ENCODE results near the gene OAF.

Gene OAF

DNA sequence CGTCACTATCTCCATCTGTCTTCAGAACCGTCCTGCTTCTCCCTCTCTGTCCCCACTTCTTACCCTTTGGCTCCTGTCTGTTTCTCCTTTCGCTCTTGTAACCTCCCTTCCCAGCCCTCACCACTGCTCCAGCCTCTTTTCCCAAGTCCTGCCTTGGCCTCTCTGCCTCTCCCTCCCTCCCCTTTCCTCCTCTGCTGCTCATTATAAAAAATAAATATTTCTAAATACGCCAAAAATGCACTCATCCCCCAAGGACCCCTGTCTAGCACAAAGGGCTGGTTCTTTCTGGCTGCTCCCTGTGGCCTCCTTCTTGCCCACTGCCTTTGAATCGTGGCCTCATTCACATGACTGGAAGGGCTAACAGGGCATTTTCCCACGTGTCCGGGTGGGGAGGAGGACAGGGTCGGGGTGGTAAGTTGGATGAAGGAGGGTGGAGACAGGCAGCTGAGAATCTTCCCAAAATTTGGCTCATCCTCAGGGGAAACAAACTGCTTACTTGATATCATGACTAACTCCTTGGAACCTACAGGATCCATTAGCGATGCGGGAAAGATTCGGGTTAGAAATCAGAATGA lies 26.4 kb upstream of the OAF start:
- no peak for DNase-seq

- no peak for DNase-seq
Measured at GRCh38 chr11:120184946-120185705, 25.7 kb upstream of the OAF start.

DNA sequence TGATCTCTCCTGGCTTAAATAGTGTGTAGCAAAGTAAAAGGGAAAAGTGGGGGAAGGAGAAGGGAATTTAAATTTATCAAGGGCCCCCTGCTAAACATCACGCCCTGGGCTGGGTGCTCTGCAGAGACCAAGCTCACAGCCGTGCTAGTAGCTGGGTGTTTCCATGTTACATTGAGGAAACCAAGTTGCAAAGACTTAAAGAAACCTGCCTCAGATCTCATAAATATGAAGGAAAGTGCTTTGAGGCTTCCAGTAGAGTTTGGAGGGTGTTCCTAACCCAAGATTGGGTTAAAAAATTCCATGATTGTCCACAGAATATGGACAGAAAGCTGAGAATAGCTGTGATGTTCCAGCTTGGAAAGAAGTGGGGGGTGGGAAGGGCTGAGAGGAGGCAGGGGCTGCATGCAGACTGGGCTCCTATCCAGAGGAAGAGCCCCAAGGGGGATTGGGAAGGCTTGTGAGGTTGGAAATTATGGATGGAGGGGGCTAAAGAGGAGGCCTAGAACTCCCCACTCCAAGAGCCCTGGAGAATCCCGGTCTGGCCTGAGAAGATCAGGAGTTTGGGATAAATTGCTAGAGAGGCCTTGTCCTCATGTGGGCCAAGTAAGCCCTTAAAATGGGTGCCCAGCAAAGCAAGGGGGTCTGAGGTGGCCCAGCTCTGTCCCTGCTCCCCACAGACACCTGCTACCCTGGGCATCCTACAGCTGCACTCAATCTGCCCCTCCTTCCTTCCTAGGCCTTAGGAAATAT lies 25.0 kb upstream of the OAF start:
- no peak for DNase-seq

GRCh38 chr11:120186456-120186773 lies 24.4 kb upstream of the OAF start:
- DNase-seq, result no peak

DNA sequence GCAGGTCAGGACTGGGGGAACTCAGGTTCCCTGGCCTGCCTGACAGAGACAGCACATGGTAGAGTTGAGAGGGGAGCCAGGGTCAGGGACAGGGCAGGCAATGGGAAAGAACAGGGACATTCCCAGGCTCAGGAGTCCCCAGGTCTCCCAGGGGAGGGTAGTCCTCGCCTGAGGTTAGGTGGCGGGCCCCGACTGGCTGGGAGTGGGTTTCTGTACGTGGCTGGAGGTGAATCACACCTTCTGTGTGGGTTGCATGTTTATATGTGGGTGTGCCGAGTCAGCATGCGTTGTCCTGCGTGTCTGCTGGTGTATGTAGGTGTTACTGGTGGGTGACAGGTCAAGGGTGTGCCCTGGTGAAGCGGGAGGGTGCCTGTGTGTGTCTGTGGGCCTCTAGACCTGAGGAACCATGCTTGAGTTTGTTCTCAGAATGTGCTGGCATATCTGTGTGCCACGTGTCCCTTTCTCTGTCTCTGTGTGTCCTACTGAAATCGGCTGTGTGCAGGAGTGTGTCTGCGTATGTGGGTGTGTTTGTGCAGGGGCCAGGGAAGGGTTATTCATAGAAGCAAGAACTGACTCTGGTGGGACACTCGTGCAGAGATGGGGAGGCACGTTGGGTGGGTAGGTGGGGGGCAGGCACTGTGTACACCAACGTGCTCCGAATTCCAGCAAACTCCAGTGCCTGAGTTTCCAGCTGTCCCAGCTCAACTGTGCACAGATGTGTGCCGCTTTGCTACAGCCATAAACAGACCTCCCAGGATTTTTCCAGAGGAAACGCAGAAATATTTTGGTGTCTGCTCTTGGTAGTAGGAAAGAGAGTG lies 23.8 kb upstream of the OAF start:
- no peak for DNase-seq

GRCh38 chr11:120188371-120188770 lies 22.5 kb upstream of the OAF start:
- DNase-seq, result no peak

GRCh38 chr11:120188811-120189455 lies 21.9 kb upstream of the OAF start:
- DNase-seq, result no peak

GRCh38 chr11:120191058-120191457 lies 19.8 kb upstream of the OAF start:
- DNase-seq, result no peak

GRCh38 chr11:120192831-120193625 lies 17.8 kb upstream of the OAF start:
- DNase-seq, result no peak

DNA sequence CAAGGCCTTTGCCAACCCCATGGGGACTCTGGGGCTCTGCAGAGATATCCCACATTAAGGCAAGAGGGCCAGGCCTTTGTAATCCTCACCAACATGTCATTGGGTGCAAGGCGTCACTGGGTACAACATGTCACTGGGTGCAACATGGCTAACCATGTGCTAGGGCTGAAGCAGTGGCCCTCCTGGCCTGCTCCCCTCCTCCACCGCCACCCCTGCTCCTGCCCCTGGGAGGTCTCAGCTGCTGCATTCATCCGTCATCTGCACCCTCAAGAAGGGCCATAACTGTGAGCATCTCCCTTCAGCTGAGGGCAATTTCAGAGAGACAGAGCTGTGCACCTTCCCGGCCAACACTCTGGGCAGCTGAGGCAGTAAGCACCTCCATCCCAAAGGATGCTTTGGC lies 16.7 kb upstream of the OAF start:
- DNase-seq, result no peak

- DNase-seq, result no peak
Measured at GRCh38 chr11:120195601-120196320, 15.1 kb upstream of the OAF start.

DNA sequence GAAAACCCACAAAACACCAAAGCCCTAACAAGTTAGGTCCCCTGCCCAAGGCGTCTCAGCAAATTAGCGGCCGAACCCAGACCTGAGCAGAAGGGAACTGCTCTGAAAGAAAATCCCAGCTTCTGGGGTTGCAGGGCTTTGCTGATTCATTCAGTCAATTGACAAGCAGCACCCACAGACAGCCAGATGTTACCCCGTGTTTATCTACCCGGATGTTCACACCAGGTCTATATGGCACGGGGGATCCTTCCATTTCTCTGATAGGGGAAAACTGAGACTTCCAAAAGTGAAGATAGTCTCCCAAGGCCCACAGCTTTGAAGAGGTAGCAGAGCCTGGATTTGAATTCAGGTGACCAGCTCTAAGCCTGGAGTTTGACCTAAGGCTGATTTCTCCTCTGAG lies 14.0 kb upstream of the OAF start:
- DNase-seq, result no peak

- DNase-seq, result no peak
Measured at GRCh38 chr11:120197251-120197891, 13.5 kb upstream of the OAF start.

DNA sequence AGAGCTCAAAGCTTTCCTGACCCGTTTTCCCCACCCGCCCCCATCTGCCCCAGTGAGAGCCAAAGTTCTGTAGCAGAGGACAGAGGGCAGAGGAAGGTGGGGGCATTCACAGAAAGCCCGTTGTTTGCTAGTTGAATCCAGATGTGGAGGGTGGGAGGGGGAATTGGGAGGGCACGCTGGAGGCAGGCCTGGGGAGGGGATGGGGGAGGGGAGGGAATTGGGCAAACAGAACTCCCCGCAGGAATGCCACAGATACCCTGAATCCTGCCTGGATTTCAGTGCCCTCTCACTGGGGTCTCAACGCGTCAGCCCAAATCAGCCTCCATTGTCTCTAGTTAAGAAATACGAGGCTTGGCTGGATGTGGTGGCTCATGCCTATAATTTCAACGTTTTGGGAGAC lies 12.9 kb upstream of the OAF start:
- DNase-seq, result no peak

GRCh38 chr11:120198403-120198786 lies 12.4 kb upstream of the OAF start:
- DNase-seq, result no peak

DNA sequence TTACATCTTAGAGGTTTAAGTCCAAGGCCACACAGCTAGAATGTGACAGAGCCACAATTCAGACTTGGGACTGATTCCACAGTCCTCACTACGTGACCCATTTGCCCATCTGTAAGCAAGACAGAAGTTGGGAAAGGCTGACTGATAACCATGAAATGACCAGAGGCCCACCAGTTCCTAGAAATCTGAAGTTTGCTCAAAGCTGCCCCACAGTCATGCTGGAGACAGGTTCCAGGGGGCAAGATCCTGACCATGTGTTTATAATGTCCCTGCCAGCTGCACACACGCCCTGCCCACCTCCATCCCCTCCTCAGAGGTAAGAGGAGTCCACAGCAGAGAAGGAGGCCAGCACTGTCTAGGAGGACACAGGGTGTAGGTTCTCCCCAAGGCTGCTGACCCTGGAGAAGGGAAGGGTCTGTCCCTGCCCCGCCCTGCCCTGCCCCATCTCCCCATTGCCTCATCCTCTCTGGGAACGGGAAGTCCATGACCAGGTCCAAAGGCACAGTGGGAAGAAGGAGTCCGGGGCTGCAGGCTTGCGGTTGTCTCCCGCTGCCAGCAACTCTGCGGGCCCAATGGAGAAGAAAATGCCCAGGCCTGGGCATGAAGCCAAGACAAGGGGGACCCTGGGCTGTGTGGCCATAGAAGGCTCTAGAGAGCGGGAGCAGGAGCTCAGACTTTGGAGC lies 11.9 kb upstream of the OAF start:
- DNase-seq, result no peak

- DNase-seq, result no peak
Measured at GRCh38 chr11:120199613-120200012, 11.2 kb upstream of the OAF start.

GRCh38 chr11:120200677-120201076 lies 10.2 kb upstream of the OAF start:
- no peak for DNase-seq

DNA sequence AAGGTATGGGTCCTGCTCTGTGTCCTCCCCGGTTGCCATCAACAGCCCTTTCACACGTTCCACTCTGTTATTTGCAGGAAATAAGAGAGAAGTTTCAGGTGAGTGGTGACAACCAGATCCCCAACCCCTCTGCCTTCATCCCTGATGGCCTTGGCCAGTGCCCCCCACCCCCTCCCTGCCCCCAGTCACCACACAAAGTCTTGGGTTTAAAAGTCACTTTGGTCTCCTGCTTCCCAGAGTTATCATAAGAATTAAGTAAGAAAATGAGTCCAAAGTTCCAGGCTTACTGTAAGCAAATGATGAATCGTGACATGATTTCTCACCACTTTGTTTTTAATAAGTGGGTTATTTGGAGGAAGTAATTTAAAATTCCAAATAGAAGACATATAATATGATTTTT lies 9.2 kb upstream of the OAF start:
- no peak for DNase-seq

DNA sequence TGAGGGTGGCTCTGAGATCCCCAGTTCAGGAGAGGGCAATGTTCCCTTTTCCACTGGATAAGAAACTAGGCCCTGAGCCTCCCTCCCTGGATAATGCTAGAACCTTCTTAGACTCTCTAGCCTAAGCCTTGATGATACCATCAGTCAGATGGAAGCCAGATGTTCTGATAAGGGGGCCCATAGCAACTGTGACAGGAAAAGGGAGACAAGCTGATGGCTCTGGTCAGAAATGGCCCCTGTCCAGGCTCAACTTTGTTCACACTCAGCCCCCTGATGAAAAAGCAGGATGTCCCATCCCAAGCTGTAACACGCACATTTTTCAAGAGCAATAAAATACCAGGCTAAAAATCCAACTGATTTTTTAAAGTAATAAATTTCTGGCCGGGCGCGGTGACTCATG lies 7.2 kb upstream of the OAF start:
- DNase-seq, result no peak
